ENCODE results near the gene ZCCHC3. TPM values are rescaled to one million over a fixed set of nuclear protein-coding genes. Genes with fewer than 3 reads are reported as not detected.

Gene ZCCHC3
- polyA plus RNA-seq, 4 donors, result 41.0 to 59.0 (median 48.3) TPM

- no peak for DNase-seq (ENCODE audit: low read depth in 4 of 4, low spot score in 2 of 4)
These were observed 18.5 kb upstream of the ZCCHC3 start for GRCh38 chr20:278607-279571.

GRCh38 chr20:284172-284571 is 13.2 kb upstream of the ZCCHC3 start:
- DNase-seq (ENCODE audit: low read depth in 4 of 4, low spot score in 2 of 4), result no peak

DNA sequence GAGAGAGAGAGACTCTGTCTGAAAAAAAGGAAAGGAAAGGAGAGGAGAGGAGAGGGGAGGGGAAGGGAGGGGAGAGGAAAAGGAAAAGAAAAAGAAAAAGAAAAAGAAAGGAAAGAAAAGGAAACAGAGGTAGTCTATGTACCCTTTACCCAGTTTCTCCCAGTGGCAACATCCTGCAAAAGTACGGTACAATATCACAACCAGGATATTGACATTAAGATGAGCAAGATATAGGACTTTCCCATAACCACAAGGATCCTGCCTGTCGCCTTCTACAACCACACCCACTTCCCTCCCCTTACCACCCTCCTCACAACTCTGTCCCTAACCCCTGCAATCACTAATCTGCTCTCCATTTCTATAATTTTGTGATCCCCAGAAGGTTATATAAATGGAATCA is 10.9 kb upstream of the ZCCHC3 start:
- DNase-seq (ENCODE audit: low read depth in 4 of 4, low spot score in 2 of 4), result no peak

GRCh38 chr20:288956-289692 is 8.2 kb upstream of the ZCCHC3 start:
- DNase-seq (ENCODE audit: low read depth in 4 of 4, low spot score in 2 of 4), result no peak

GRCh38 chr20:289693-290083 is 7.7 kb upstream of the ZCCHC3 start:
- no peak for DNase-seq (ENCODE audit: low read depth in 4 of 4, low spot score in 2 of 4)

- DNase-seq (ENCODE audit: low read depth in 4 of 4, low spot score in 2 of 4), result peak in 3 of 4 donors; percentile 92 to 97 (median 92)
These were observed 7.1 kb upstream of the ZCCHC3 start, which contains the start of gene C20orf96 for GRCh38 chr20:290084-290831. C20orf96 (minus strand) TSS chr20:290750; CDS start chr20:290610, 140 bp downstream.

GRCh38 chr20:294602-295001 is 2.8 kb upstream of the ZCCHC3 start:
- no peak for DNase-seq (ENCODE audit: low read depth in 4 of 4, low spot score in 2 of 4)

DNA sequence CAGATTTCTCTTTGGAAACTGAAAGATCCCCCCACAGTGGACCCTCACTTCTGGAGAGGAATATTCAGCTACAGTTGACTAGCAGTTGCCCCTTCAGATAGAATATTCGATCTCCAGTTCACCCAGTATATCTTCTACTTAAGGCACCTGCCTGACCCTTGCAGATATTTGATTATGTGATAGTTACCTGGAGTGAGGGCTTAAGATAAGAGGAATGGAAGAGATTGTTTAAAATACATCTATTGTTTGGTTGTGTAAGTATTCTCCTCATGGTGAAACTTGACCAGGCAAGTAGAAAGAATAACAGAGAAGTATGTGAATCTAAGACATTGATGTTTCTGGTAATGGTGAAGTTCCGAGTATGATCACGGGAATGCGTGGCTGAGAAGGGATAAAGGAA is 1.6 kb upstream of the ZCCHC3 start:
- DNase-seq (ENCODE audit: low read depth in 4 of 4, low spot score in 2 of 4), result no peak

DNA sequence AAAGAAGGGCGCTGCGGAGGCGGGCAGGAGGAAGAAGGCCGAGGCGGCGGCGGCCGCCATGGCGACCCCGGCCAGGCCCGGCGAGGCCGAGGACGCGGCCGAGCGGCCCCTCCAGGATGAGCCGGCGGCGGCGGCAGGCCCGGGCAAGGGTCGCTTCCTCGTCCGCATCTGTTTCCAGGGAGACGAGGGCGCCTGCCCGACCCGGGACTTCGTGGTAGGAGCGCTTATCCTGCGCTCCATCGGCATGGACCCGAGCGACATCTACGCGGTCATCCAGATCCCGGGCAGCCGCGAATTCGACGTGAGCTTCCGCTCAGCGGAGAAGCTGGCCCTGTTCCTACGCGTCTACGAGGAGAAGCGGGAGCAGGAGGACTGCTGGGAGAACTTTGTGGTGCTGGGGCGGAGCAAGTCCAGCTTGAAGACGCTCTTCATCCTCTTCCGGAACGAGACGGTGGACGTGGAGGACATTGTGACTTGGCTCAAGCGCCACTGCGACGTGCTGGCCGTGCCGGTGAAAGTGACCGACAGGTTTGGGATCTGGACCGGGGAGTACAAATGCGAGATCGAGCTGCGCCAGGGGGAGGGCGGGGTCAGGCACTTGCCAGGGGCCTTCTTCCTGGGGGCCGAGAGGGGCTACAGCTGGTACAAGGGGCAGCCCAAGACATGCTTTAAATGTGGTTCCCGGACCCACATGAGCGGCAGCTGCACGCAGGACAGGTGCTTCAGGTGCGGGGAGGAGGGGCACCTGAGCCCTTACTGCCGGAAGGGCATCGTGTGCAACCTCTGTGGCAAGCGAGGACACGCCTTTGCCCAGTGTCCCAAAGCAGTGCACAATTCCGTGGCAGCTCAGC is 780 bp downstream of the ZCCHC3 start:
- DNase-seq (ENCODE audit: low read depth in 4 of 4, low spot score in 2 of 4), result no peak

DNA sequence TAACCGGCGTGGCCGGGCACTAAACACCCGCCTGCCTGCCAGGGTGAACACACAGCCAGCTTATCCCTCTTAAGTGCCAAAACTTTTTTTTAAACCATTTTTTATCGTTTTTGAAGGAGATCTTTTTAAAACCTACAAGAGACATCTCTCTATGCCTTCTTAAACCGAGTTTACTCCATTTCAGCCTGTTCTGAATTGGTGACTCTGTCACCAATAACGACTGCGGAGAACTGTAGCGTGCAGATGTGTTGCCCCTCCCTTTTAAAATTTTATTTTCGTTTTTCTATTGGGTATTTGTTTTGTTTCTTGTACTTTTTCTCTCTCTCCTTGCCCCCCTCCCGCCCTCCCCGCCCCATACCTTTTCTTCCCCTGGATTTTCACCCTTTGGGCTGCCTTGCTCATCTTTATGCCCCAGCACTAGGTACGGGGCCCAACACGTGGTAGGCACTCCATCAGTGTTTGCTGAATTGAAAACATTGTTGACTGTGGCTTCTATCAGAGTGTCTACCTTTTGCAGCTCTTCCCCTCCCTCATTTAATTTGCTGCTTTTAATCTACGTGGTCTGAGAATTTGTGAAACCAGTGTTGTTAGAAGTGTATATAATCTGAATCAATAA is 1.5 kb downstream of the ZCCHC3 start:
- no peak for DNase-seq (ENCODE audit: low read depth in 4 of 4, low spot score in 2 of 4)

DNA sequence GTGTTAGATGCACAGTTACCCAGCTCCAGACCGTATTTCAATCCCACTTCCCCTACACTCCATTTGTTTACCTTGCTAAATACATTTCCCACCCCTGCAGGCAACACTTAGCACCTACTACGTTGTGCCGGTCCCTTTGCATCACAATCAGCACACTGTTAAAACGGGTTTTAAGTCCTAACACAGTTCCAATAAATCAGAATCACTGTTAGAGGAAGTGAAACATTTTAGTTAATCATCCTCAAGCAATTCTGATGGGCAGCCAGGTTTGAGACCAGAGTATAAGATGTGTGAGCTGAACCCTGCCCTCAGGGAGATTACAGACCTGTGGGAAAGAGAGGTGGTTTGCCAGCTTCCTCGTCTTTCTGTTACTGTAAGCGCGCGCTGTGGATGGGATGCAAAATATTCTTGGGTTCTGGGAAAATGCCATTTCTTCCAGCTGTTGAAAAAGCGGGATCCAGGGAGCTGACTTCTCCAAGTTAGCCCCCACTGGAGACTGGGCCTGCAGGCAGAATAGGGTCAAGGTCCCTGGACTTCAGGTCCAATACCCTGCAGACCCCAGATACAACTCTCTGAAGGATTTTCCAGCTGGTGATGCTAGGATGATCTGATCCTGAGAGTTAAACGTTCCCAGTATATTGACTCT is 3.1 kb downstream of the ZCCHC3 start:
- no peak for DNase-seq (ENCODE audit: low read depth in 4 of 4, low spot score in 2 of 4)

GRCh38 chr20:301886-302848 is 4.8 kb downstream of the ZCCHC3 start:
- DNase-seq (ENCODE audit: low read depth in 4 of 4, low spot score in 2 of 4), result no peak

GRCh38 chr20:305745-306144 is 8.4 kb downstream of the ZCCHC3 start:
- no peak for DNase-seq (ENCODE audit: low read depth in 4 of 4, low spot score in 2 of 4)

GRCh38 chr20:308427-309038 is 11.2 kb downstream of the ZCCHC3 start:
- no peak for DNase-seq (ENCODE audit: low read depth in 4 of 4, low spot score in 2 of 4)

- DNase-seq (ENCODE audit: low read depth in 4 of 4, low spot score in 2 of 4), result no peak
These were observed 12.0 kb downstream of the ZCCHC3 start for GRCh38 chr20:309306-309840.

DNA sequence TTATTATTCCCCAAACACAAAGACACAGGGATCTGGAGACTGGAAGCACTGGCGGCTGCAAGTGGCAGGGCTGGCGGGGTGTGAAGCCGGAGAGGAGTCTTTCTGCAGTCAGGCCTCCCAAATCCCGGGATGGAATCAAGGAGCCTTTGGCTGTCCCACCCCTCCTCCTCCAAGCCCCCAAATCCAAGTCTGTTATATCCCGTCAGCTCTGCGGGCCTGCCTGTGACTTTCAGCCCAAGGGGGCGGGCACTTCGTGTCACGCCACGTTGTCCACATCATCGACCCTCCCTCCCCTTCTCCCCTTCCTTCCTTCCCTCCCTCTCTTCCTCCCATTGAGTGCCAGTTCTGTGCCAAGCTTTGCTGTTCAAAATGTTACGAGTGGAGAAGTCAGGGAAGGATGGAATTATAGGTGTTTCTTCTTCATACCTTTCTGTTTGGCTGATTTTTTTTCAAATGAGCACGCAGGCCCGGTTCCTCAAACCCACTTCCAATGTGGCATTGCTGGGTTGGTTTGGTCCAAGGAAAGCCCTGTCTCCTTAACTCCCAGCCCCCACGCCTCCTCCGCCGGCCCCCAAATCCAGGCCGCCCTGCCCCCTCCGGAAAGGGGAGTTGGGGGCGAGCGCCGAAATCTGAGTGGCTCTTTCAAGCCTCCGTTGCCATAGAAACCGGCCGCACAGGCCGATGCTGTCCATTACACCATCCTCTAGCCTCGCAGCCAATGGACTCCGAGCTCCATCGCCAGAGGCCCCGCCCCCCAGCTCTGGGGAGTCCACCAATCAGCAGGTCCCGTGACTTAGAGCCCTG is 12.7 kb downstream of the ZCCHC3 start:
- peak in 3 of 4 donors; percentile 89 to 99 (median 97) for DNase-seq (ENCODE audit: low read depth in 4 of 4, low spot score in 2 of 4)
